ENCODE data around the gene GLI2.

DNA sequence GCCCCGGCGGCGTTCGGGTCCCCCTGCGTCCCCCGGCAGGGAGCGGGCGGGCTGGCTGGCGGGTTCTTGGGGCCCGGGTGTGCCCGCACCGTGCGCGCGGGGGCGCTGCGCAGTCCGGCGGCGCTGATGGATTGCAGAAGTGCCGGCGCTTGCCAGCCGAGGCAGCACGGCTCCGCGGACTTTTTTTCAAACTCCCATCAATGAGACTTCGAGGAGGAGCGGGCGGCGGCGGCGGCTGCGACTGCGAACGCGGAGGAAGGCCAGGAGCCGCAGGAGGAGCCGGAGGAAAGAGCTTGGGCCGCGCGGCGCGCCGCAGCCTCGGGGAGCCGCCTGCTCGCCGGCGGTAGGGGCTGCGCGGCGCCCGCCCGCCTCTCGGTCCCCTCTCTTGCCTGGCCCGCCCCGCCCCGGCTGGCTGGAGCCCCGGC, at the start of gene GLI2:
- no peak for TF ChIP-seq EP300 (IDR thresholded peaks at IDR 0.05)
- TF ChIP-seq, protein P1, sequence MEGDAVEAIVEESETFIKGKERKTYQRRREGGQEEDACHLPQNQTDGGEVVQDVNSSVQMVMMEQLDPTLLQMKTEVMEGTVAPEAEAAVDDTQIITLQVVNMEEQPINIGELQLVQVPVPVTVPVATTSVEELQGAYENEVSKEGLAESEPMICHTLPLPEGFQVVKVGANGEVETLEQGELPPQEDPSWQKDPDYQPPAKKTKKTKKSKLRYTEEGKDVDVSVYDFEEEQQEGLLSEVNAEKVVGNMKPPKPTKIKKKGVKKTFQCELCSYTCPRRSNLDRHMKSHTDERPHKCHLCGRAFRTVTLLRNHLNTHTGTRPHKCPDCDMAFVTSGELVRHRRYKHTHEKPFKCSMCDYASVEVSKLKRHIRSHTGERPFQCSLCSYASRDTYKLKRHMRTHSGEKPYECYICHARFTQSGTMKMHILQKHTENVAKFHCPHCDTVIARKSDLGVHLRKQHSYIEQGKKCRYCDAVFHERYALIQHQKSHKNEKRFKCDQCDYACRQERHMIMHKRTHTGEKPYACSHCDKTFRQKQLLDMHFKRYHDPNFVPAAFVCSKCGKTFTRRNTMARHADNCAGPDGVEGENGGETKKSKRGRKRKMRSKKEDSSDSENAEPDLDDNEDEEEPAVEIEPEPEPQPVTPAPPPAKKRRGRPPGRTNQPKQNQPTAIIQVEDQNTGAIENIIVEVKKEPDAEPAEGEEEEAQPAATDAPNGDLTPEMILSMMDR (IDR thresholded peaks at IDR 0.05) = peak in 5 of 6 experiments; percentile 19 to 56 (median 50)
- no peak for TF ChIP-seq POLR2A (IDR thresholded peaks at IDR 0.05)
- TF ChIP-seq POLR2AphosphoS5 (IDR thresholded peaks at IDR 0.05) = no peak

All from upper lobe of left lung (tissue), 4 donors.